Vagina (tissue), 2 donors: ENCODE measurements around the gene NT5E.

Experiments
- POLR2A ChIP-seq, 2 donors: fragments of 450-650 bp; IDR thresholded peaks; one replicate each; pipeline ENCODE4 v1.6.1; 2017; ENCODE audit warnings: antibody characterized with exemption in 2 of 2, mild to moderate bottlenecking in 2 of 2, moderate library complexity in 2 of 2
- POLR2AphosphoS5 ChIP-seq, 2 donors: sonication (generic); formaldehyde crosslinking; IDR thresholded peaks; one replicate each; pipeline ENCODE4 v1.9.0; 2017; ENCODE audit warnings: antibody characterized with exemption in 2 of 2, mild to moderate bottlenecking in 2 of 2, low read depth in 1 of 2; ENCODE audit not compliant: insufficient read depth in 1 of 2

GRCh38 chr6:85424981-85425380 is 24.9 kb upstream of the NT5E start:
- TF ChIP-seq POLR2A (IDR thresholded peaks at IDR 0.05) (no peak), POLR2AphosphoS5 (IDR thresholded peaks at IDR 0.05; ENCODE audit: insufficient read depth in 1 of 2, low read depth in 1 of 2) (no peak)
